ENCODE results near the gene GALNT16. TPM values are rescaled to one million over a fixed set of nuclear protein-coding genes. Genes with fewer than 3 reads are reported as not detected.
A peak's percentile ranks its signal among the peaks of the same experiment; 100 is the strongest.

GALNT16 gene
- total RNA-seq, 1 donor from 2014 or later, result 3.5 TPM

GRCh38 chr14:69291396-69291795 lies 31.4 kb downstream of the GALNT16 start:
- no peak for DNase-seq
- no peak overlapping the region for H3K27ac ChIP-seq
- no peak for ATAC-seq

GRCh38 chr14:69291891-69292561 lies 32.1 kb downstream of the GALNT16 start:
- no peaks in the 10 kb centered on the region for H3K4me1 ChIP-seq
- ATAC-seq (no peak), DNase-seq (no peak)
- no peaks in the 10 kb centered on the region for H3K27me3 ChIP-seq (ENCODE audit: low read depth)
- no peaks in the 10 kb centered on the region for H3K36me3 ChIP-seq
- no peaks in the 10 kb centered on the region for H3K9me3 ChIP-seq
- TF ChIP-seq CTCF (IDR thresholded peaks at IDR 0.05), result no peak
- H3K27ac ChIP-seq, result no peak overlapping the region
- intact Hi-C loops (cut with DNase I), result no loop called here
- no peak overlapping the region for H3K4me3 ChIP-seq

More at GRCh38 chr14:69291396-69291795, 31.4 kb downstream of the GALNT16 start:
- intact Hi-C loops (cut with DNase I), result no loop called here
- Histone ChIP-seq H3K4me1 (no peaks in the 10 kb centered on the region), H3K36me3 (no peaks in the 10 kb centered on the region), H3K4me3 (no peak overlapping the region), H3K9me3 (no peaks in the 10 kb centered on the region), H3K27me3 (ENCODE audit: low read depth) (no peaks in the 10 kb centered on the region)
- TF ChIP-seq CTCF (IDR thresholded peaks at IDR 0.05), result no peak

GRCh38 chr14:69298131-69299071 lies 38.4 kb downstream of the GALNT16 start:
- Histone ChIP-seq H3K36me3 (no peaks in the 10 kb centered on the region), H3K27ac (no peak overlapping the region), H3K9me3 (no peaks in the 10 kb centered on the region), H3K4me3 (no peak overlapping the region), H3K27me3 (ENCODE audit: low read depth) (no peaks in the 10 kb centered on the region), H3K4me1 (no peaks in the 10 kb centered on the region)
- intact Hi-C loops (cut with DNase I), result no loop called here
- no peak for TF ChIP-seq CTCF (IDR thresholded peaks at IDR 0.05)
- no peak for DNase-seq
- no peak for ATAC-seq

GRCh38 chr14:69299286-69300035 lies 39.5 kb downstream of the GALNT16 start:
- H3K27me3 ChIP-seq (ENCODE audit: low read depth), result no peaks in the 10 kb centered on the region
- no peak for TF ChIP-seq CTCF (IDR thresholded peaks at IDR 0.05)
- H3K27ac ChIP-seq, result no peak overlapping the region
- ATAC-seq (peak in 1 of 2 donors; percentile 23), DNase-seq (no peak)
- intact Hi-C loops (cut with DNase I), result no loop called here
- H3K4me1 ChIP-seq, result no peaks in the 10 kb centered on the region
- no peak overlapping the region for H3K4me3 ChIP-seq
- H3K36me3 ChIP-seq, result no peaks in the 10 kb centered on the region
- H3K9me3 ChIP-seq, result no peaks in the 10 kb centered on the region

DNA sequence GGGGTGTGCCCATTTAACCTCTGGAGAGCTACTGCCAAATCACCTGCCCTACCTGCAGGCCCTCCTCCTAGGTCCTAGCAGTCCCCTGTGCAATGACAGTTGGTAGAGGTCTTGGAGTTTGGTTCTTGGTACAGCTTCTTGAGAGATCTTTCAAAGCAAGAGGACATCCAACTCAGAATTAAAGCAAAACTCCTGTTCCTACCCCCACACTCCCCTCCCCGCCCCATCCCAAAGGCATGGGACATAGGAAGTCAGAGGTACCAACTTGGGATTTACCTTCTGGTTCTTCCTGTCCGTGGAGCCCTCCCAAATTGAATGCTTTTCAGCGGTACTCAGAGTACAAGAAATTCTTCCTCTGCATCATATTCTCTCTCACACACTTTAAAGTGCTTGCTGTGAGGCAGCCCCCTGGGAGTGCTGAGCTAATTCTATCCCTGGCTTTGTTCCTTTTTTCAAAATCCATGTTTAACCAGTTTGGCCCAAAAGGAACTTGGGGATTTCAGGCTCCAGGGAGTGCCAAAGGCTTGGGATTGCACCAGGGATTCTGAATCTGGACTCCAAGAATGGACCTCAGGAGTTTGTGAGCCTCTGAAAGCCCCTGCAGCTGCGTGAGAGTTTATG lies 40.8 kb downstream of the GALNT16 start:
- DNase-seq, result no peak
- TF ChIP-seq CTCF (IDR thresholded peaks at IDR 0.05), result no peak
- no peak overlapping the region for H3K27ac ChIP-seq
- no peak overlapping the region for H3K4me3 ChIP-seq
- intact Hi-C loops (cut with DNase I), result no loop called here
- no peaks in the 10 kb centered on the region for H3K27me3 ChIP-seq (ENCODE audit: low read depth)
- no peak for ATAC-seq
- H3K4me1 ChIP-seq, result no peaks in the 10 kb centered on the region
- no peaks in the 10 kb centered on the region for H3K9me3 ChIP-seq
- H3K36me3 ChIP-seq, result no peaks in the 10 kb centered on the region

All from lower lobe of right lung (tissue), 2 donors.